SH-SY5Y (cell line): ENCODE results near the gene TRABD2B.

Source experiments
- GATA2 ChIP-seq: IDR thresholded peaks from 2 replicates; pipeline ENCODE4 v1.6.1; 2011; ENCODE audit warnings: mild to moderate bottlenecking, low read depth, low read length
- GATA3 ChIP-seq: IDR thresholded peaks from 2 replicates; pipeline ENCODE4 v1.6.1; 2011; ENCODE audit warnings: low read depth, mild to moderate bottlenecking, low read length, moderate library complexity

The TRABD2B gene

GRCh38 chr1:47712596-47713299, 284.4 kb downstream of the TRABD2B start:
- TF ChIP-seq GATA2: no peak
- no peak for TF ChIP-seq GATA3

- TF ChIP-seq GATA2 (no peak), GATA3 (no peak)
Observed at GRCh38 chr1:47711848-47712492, 285.2 kb downstream of the TRABD2B start.

GRCh38 chr1:47711184-47711847, 285.9 kb downstream of the TRABD2B start:
- TF ChIP-seq GATA3 (no peak), GATA2 (no peak)
